GM19395 (cell line): ENCODE results near the gene CIB4.

Source experiments
- ATAC-seq: cut with Tn5 transposase; IDR thresholded peaks from one replicate; pipeline ENCODE4 v1.9.1; 2021; ENCODE audit warnings: mild to moderate bottlenecking, moderate library complexity; ENCODE audit not compliant: unreplicated experiment

CIB4 gene

GRCh38 chr2:26644188-26644835, 3.1 kb upstream of the CIB4 start:
- ATAC-seq, result no peak

- no peak for ATAC-seq
These were observed 1.3 kb upstream of the CIB4 start for GRCh38 chr2:26642429-26642828.

GRCh38 chr2:26640331-26640745, 828 bp downstream of the CIB4 start:
- no peak for ATAC-seq

DNA sequence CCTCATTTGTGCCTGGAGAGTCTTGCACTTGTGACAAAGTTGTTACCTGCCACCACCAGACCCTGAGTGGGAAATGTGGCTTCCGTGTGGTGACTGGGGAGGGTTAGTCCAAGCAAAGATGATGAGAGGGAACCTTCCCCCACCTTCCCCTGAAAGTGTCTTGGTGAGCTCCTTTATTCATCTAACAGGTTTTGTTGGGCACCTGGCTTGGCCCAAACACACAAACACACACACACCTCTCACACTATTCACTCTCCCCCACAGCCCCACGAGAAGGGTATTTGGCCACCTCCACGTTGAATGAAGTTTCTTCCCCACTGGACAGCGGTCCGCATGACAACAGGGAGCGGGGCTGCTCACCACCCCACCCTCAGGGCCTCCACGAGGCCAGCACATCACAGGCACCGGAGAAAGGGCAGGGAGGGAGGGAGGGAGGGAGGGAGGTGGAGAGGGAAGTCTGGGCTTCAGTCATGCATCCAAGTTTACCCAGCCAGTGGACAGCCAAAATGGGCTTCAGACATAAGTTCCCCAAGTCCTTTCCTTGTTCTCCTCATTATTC, 1.4 kb downstream of the CIB4 start:
- no peak for ATAC-seq

- ATAC-seq, result no peak
These were observed 3.3 kb downstream of the CIB4 start for GRCh38 chr2:26637811-26638310.

DNA sequence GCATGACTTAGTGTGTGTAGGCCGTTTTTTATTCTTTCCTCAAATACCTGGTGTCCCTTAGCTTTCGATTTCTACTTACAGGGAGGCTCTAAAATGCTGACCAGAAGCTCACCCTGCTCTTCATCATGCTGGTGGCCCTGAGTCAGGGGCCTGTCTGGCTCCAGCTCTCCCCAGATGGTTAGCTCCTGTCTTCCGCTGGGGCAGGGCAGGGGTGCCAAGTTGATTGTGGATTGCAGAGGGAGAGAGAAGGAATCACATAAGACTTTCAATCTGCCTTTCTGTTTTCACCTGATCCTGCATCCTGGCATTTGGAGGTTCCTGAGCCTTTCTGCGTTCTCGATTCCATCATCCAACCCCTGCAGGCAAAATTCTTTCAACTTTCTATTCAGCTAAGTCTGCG, 4.2 kb downstream of the CIB4 start:
- no peak for ATAC-seq

DNA sequence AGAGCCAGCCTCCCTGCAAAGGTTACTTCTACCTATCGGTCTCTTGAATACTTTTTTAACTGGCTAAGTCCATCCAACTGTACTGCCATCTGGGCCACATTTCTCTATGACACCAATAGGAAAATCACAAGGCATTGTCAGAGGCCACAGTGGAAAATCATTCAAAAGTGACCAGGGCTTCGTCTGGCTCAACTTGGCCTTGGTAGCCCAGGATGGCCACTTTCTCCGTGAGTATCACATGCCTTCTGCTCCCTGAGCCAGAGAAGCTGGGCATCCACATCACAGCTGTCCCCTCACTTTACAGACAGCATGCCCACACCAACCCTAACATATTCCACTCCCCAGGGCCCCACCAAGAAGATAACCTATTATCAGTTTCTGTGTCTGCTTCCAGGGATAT, 5.8 kb downstream of the CIB4 start:
- no peak for ATAC-seq

DNA sequence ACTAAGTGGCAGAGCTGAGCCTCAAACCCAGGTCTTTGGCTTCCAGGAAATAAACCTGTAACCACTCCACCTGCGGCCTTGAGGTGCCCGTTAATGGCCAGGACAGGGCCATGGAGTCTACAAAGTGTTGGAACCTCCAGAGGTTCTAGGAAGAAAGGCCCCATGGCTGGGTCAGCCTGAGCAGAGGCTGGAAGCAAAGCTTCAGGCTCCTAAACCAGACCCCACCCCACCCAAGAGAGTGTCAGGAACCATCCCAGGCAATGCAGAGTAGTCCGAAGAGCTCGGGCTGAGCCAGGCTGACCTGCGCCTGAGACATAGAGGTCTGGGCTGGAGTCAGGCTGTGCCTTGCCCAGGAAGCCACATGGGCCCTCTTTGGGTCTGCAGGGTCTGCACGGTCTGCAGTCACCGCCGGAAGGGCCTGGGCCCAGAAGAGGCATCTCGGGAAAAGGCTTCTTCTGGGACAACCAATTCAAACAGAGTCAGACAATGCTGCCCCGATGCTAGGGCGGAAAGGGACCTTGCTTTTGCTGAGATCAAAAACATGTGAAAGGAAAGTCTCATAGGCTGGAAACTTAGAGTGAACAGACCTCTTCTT, 6.4 kb downstream of the CIB4 start:
- no peak for ATAC-seq

DNA sequence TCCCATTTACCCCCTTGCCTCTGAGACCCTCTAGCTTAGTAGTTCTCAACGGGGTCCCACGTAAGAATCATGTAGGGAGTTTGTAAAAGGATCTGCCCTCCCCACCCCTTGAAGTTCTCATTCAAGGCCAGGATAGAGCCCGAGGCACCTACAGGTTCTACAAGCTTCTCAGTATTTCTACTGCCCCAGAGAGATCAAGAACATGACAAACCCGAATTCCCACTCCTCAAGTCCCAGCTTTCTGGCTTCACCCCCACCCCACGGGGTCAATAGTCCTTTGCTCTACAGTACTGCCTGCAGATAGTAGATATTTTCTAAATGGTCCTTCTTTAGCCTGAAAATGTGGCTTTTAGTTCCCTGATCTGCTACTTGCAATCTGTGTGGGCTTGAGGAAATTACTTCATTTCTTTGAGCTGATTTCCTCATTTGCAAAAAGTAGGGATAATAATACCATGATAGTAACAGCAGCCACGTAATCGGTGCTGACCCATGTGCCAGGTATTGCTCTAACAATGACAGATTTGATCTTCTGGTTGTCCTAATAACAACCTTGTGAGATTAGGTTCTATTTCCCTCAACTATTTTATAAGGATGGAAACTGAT, 7.1 kb downstream of the CIB4 start:
- ATAC-seq, result no peak

- ATAC-seq, result no peak
These were observed 7.7 kb downstream of the CIB4 start for GRCh38 chr2:26633351-26633945.

DNA sequence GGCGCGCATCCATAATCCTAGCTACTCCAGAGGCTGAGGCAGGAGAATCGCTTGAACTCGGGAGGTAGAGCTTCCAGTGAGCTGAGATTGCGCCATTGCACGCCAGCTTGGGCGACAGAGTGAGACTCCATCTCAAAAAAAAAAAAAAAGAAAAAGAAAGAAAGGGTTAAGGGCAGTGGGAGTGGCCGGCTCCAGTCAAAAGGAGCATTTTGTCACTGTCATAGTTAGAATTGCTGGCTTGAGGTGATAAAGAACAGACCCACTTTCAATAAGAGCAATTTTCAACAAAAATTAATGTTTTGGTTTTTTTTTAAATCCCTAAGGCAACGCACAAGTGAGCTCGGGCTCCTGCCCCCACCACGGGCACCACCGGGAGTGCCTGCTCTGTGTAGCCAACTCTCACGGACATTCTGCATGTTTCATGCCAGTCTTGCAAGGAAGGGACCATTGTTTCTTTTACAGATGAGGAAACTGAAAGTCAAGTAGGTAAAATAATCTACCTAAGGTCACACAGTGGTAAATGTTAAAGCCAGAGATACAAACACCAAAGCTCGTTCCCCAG, 8.5 kb downstream of the CIB4 start:
- ATAC-seq, result no peak

- no peak for ATAC-seq
These were observed 9.6 kb downstream of the CIB4 start for GRCh38 chr2:26631401-26632170.

GRCh38 chr2:26630669-26631360, 10.4 kb downstream of the CIB4 start:
- no peak for ATAC-seq

- ATAC-seq, result no peak
These were observed 10.9 kb downstream of the CIB4 start for GRCh38 chr2:26630235-26630634.

DNA sequence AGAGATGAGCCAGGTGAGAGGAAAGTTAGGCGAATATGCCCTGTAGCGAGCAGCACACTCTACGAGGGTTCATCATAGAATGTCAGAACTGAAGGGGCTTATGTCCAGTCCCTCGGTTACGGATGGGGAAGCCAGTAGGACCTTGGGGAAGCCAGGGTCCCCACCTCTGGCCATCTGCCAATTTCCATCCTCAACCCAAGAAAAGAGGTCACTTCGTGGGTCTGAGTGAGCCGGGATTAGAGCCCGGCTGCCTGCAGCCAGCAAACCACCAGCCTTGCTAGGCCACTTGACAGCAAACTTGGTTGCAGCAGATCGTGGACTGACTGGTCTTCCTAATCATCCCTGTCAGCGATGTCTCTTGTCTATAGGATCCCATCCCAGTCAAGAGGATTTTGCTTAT, 11.4 kb downstream of the CIB4 start:
- no peak for ATAC-seq

GRCh38 chr2:26629346-26629630, 11.9 kb downstream of the CIB4 start:
- no peak for ATAC-seq

GRCh38 chr2:26628561-26629345, 12.4 kb downstream of the CIB4 start:
- no peak for ATAC-seq

GRCh38 chr2:26627350-26628105, 13.6 kb downstream of the CIB4 start:
- ATAC-seq, result no peak

- ATAC-seq, result no peak
These were observed 14.6 kb downstream of the CIB4 start for GRCh38 chr2:26626606-26627005.
